Mesodermal cell (in vitro differentiated cells): ENCODE data around the gene CDCP1.

Source experiments
- H3K27ac ChIP-seq: 2 replicates; pipeline ENCODE4 v1.7.0; 2013; ENCODE audit warnings: mild to moderate bottlenecking, low read depth, low read length, moderate library complexity; ENCODE audit not compliant: severe bottlenecking
- H3K36me3 ChIP-seq: 2 replicates; pipeline ENCODE4 v1.7.1; 2013; ENCODE audit warnings: mild to moderate bottlenecking, low read length, moderate library complexity; ENCODE audit not compliant: control insufficient read depth, insufficient read depth
- H3K4me1 ChIP-seq: one replicate; pipeline ENCODE4 v1.7.1; 2013; ENCODE audit warnings: mild to moderate bottlenecking, low read length; ENCODE audit not compliant: insufficient read depth, control insufficient read depth, poor library complexity, severe bottlenecking
- H3K4me3 ChIP-seq: 2 replicates; pipeline ENCODE4 v1.7.0; 2013; ENCODE audit warnings: low read length, control low read depth, mild to moderate bottlenecking; ENCODE audit not compliant: insufficient read depth, poor library complexity, severe bottlenecking; ENCODE audit errors: extremely low read depth
- H3K9me3 ChIP-seq: 2 replicates; pipeline ENCODE4 v1.7.1; 2013; ENCODE audit warnings: mild to moderate bottlenecking, low read length, moderate library complexity; ENCODE audit not compliant: control insufficient read depth
- WGBS, 2 experiments: methylation state at CpG; one replicate each; pipeline ENCODE4 v1.1.5; 2013; ENCODE audit warnings: missing lambda C conversion rate in 2 of 2; ENCODE audit not compliant: insufficient coverage in 2 of 2; 5-methylcytosine and 5-hydroxymethylcytosine counted together

Gene CDCP1

GRCh38 chr3:45109771-45110508 lies 36.2 kb downstream of the CDCP1 start:
- Histone ChIP-seq H3K36me3 (no peaks in the 10 kb centered on the region), H3K9me3 (no peaks in the 10 kb centered on the region), H3K4me1 (peaks cover 18% of the 10 kb centered on the region), H3K27ac (no peak overlapping the region), H3K4me3 (no peak overlapping the region)
- WGBS, 2 experiments, result 88 to 100% methylated on average over 5 to 6 of the region's 7 CpGs

GRCh38 chr3:45106874-45107273 lies 39.3 kb downstream of the CDCP1 start:
- H3K27ac ChIP-seq, result no peak overlapping the region
- no peak overlapping the region for H3K4me3 ChIP-seq
- H3K36me3 ChIP-seq, result no peaks in the 10 kb centered on the region
- peaks cover 8% of the 10 kb centered on the region for H3K9me3 ChIP-seq
- 100% methylated on average over 1 to 2 of the region's 2 CpGs for WGBS, 2 experiments
- peaks cover 18% of the 10 kb centered on the region for H3K4me1 ChIP-seq

GRCh38 chr3:45105855-45106671 lies 40.1 kb downstream of the CDCP1 start:
- H3K9me3 ChIP-seq, result peaks cover 8% of the 10 kb centered on the region
- no peaks in the 10 kb centered on the region for H3K36me3 ChIP-seq
- 83 to 89% methylated on average over 3 to 5 of the region's 5 CpGs for WGBS, 2 experiments
- H3K27ac ChIP-seq, result no peak overlapping the region
- H3K4me3 ChIP-seq, result no peak overlapping the region
- H3K4me1 ChIP-seq, result peaks cover 18% of the 10 kb centered on the region

GRCh38 chr3:45104715-45105711 lies 41.2 kb downstream of the CDCP1 start:
- no peaks in the 10 kb centered on the region for H3K36me3 ChIP-seq
- H3K4me3 ChIP-seq, result no peak overlapping the region
- WGBS, 2 experiments, result 98 to 100% methylated on average over 4 to 5 of the region's 8 CpGs
- no peak overlapping the region for H3K27ac ChIP-seq
- peaks cover 8% of the 10 kb centered on the region for H3K9me3 ChIP-seq
- peaks cover 18% of the 10 kb centered on the region for H3K4me1 ChIP-seq

GRCh38 chr3:45103753-45104714 lies 42.1 kb downstream of the CDCP1 start:
- Histone ChIP-seq H3K4me3 (no peak overlapping the region), H3K27ac (no peak overlapping the region), H3K9me3 (peaks cover 8% of the 10 kb centered on the region), H3K4me1 (peaks cover 18% of the 10 kb centered on the region), H3K36me3 (no peaks in the 10 kb centered on the region)
- 86 to 100% methylated on average over 1 of the region's 4 CpGs for WGBS, 2 experiments

GRCh38 chr3:45103334-45103733 lies 42.8 kb downstream of the CDCP1 start:
- no peaks in the 10 kb centered on the region for H3K36me3 ChIP-seq
- H3K9me3 ChIP-seq, result peaks cover 8% of the 10 kb centered on the region
- no peak overlapping the region for H3K27ac ChIP-seq
- peaks cover 18% of the 10 kb centered on the region for H3K4me1 ChIP-seq
- H3K4me3 ChIP-seq, result no peak overlapping the region
- no CpG with 5 or more reads among the region's 2 CpGs for WGBS, 2 experiments

- no peaks in the 10 kb centered on the region for H3K36me3 ChIP-seq
- WGBS, 2 experiments, result 90 to 100% methylated on average over 2 to 3 of the region's 3 CpGs
- peaks cover 8% of the 10 kb centered on the region for H3K9me3 ChIP-seq
- no peak overlapping the region for H3K4me3 ChIP-seq
- peaks cover 8% of the 10 kb centered on the region for H3K4me1 ChIP-seq
- H3K27ac ChIP-seq, result no peak overlapping the region
Measured at GRCh38 chr3:45100981-45101407, 45.2 kb downstream of the CDCP1 start.

- Histone ChIP-seq H3K27ac (no peak overlapping the region), H3K9me3 (peaks cover 3% of the 10 kb centered on the region), H3K4me3 (no peak overlapping the region), H3K36me3 (no peaks in the 10 kb centered on the region), H3K4me1 (no peaks in the 10 kb centered on the region)
- WGBS, 2 experiments, result 100% methylated on average over 3 of the region's 5 CpGs; no CpG with 5 or more reads in 1 of the 2 experiments
Measured at GRCh38 chr3:45098310-45098709, 47.9 kb downstream of the CDCP1 start.

- H3K36me3 ChIP-seq, result no peaks in the 10 kb centered on the region
- no peaks in the 10 kb centered on the region for H3K9me3 ChIP-seq
- 60 to 62% methylated on average over 3 of the region's 6 CpGs for WGBS, 2 experiments
- H3K4me3 ChIP-seq, result no peak overlapping the region
- H3K4me1 ChIP-seq, result peaks cover 5% of the 10 kb centered on the region
- H3K27ac ChIP-seq, result no peak overlapping the region
Measured at GRCh38 chr3:45097296-45097883, 48.8 kb downstream of the CDCP1 start.
